GM18498 (cell line): ENCODE measurements around the gene NRXN2.

ENCODE experiments used
- ATAC-seq: cut with Tn5 transposase; IDR thresholded peaks from one replicate; pipeline ENCODE4 v1.9.1; 2021; ENCODE audit warnings: mild to moderate bottlenecking, moderate library complexity; ENCODE audit not compliant: unreplicated experiment

The NRXN2 gene

GRCh38 chr11:64632654-64633053, 90.3 kb downstream of the NRXN2 start:
- ATAC-seq, result no peak

GRCh38 chr11:64632237-64632636, 90.8 kb downstream of the NRXN2 start:
- no peak for ATAC-seq

GRCh38 chr11:64631675-64632074, 91.3 kb downstream of the NRXN2 start:
- no peak for ATAC-seq

GRCh38 chr11:64629796-64630562, 93.0 kb downstream of the NRXN2 start:
- no peak for ATAC-seq

- no peak for ATAC-seq
These were observed 93.9 kb downstream of the NRXN2 start for GRCh38 chr11:64629103-64629502.

- no peak for ATAC-seq
These were observed 94.4 kb downstream of the NRXN2 start for GRCh38 chr11:64628596-64628995.

GRCh38 chr11:64627371-64627770, 95.6 kb downstream of the NRXN2 start:
- ATAC-seq, result no peak

GRCh38 chr11:64626637-64627036, 96.4 kb downstream of the NRXN2 start:
- ATAC-seq, result no peak

GRCh38 chr11:64624883-64625481, 98.0 kb downstream of the NRXN2 start:
- ATAC-seq, result no peak

- no peak for ATAC-seq
These were observed 100.3 kb downstream of the NRXN2 start for GRCh38 chr11:64622681-64623080.

- no peak for ATAC-seq
These were observed 101.5 kb downstream of the NRXN2 start for GRCh38 chr11:64621283-64622019.

- ATAC-seq, result no peak
These were observed 102.5 kb downstream of the NRXN2 start for GRCh38 chr11:64620381-64620971.

GRCh38 chr11:64619811-64620380, 103.1 kb downstream of the NRXN2 start:
- no peak for ATAC-seq

GRCh38 chr11:64619196-64619595, 103.8 kb downstream of the NRXN2 start:
- ATAC-seq, result no peak

- ATAC-seq, result no peak
These were observed 106.2 kb downstream of the NRXN2 start for GRCh38 chr11:64616817-64617216.

GRCh38 chr11:64614917-64615316, 108.1 kb downstream of the NRXN2 start:
- no peak for ATAC-seq

GRCh38 chr11:64613648-64614047, 109.3 kb downstream of the NRXN2 start:
- no peak for ATAC-seq

GRCh38 chr11:64611869-64612646, 110.9 kb downstream of the NRXN2 start:
- ATAC-seq, result no peak

GRCh38 chr11:64611176-64611575, 111.8 kb downstream of the NRXN2 start:
- no peak for ATAC-seq

GRCh38 chr11:64610596-64610995, 112.4 kb downstream of the NRXN2 start:
- no peak for ATAC-seq
